Fibroblast of pulmonary artery (primary cell): ENCODE measurements around the gene PPHLN1.
A peak's percentile ranks its signal among the peaks of the same experiment; 100 is the strongest.
"Not testable (repeated sequence)": the region's sequence is repeated elsewhere in the genome, so short reads cannot be mapped to it uniquely, and the experiment has no call there.

Experiments
- DNase-seq: peaks from one replicate; pipeline ENCODE4 v3.0.0-alpha.2; 2010; ENCODE audit warnings: low read depth
- H3K4me3 ChIP-seq: replicated peaks from 2 replicates; pipeline ENCODE4 v1.5.1; 2011; ENCODE audit warnings: low read depth, mild to moderate bottlenecking, control low read depth, low read length, moderate library complexity
- TF ChIP-seq, protein P1 (sequence below): IDR thresholded peaks from 2 replicates; pipeline ENCODE4 v1.5.1; 2011; ENCODE audit warnings: mild to moderate bottlenecking, control low read depth, low read length, inconsistent platforms; ENCODE audit errors: missing control alignments

The PPHLN1 gene

DNA sequence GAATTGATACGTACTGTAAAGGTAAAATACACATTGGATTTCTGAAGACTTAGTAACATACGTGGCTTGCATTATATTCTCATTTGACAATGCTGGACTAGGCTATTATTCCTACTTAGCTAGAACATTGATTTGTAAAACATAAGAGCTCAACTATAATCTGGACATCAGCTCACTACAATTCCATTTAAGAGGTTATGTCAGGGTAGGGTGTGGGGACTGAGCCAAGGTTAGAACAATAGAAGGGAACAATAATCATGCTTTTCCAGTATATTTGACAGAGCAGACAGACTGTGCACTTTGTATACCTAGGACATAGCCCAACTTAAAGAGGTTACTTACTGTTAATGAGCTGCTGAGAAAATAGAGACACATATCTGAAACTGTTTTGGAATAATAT lies 10.9 kb upstream of the PPHLN1 start:
- H3K4me3 ChIP-seq, result no peak overlapping the region
- no peak for DNase-seq
- TF ChIP-seq, protein P1, sequence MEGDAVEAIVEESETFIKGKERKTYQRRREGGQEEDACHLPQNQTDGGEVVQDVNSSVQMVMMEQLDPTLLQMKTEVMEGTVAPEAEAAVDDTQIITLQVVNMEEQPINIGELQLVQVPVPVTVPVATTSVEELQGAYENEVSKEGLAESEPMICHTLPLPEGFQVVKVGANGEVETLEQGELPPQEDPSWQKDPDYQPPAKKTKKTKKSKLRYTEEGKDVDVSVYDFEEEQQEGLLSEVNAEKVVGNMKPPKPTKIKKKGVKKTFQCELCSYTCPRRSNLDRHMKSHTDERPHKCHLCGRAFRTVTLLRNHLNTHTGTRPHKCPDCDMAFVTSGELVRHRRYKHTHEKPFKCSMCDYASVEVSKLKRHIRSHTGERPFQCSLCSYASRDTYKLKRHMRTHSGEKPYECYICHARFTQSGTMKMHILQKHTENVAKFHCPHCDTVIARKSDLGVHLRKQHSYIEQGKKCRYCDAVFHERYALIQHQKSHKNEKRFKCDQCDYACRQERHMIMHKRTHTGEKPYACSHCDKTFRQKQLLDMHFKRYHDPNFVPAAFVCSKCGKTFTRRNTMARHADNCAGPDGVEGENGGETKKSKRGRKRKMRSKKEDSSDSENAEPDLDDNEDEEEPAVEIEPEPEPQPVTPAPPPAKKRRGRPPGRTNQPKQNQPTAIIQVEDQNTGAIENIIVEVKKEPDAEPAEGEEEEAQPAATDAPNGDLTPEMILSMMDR, result no peak

DNA sequence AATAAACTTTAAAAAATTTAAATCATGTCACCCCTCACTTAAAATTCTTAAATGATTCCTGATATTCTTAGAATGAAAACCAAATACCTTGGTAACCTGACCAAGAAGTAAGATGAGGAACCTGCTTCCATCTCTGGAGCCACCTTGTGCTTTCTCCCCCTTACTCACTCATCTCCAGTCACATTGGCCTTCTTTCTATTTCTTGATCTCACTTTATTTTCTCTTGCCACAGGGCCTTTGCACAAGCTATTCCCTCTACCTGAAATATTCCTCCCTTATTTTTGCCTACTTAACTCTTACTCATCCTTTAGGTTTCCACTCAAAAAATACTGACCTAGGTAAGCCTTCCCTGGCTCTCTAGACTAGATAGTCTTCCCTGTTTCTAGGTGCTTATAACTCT lies 5.2 kb upstream of the PPHLN1 start:
- DNase-seq, result no peak
- TF ChIP-seq, protein P1, result no peak
- H3K4me3 ChIP-seq, result no peak overlapping the region

DNA sequence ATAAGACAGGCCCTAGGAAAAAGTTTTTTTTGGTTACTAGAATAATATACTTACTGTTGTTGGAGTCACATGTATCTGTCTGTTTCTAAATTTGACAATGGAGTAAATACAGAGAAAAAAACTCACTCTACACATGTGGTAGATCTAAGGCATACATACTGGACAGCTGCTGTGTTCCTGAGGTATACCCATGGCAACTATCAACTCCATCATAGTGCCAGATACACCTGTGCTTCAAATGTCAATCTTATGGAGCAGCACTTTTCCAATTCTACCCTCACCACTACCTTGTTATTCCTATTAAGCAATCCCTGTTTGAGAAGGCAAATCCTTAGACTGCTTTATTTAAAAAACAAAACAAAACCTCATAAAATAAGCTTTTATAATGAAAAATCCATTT lies 3.4 kb upstream of the PPHLN1 start:
- no peak for DNase-seq
- no peak overlapping the region for H3K4me3 ChIP-seq
- TF ChIP-seq, protein P1, result no peak

DNA sequence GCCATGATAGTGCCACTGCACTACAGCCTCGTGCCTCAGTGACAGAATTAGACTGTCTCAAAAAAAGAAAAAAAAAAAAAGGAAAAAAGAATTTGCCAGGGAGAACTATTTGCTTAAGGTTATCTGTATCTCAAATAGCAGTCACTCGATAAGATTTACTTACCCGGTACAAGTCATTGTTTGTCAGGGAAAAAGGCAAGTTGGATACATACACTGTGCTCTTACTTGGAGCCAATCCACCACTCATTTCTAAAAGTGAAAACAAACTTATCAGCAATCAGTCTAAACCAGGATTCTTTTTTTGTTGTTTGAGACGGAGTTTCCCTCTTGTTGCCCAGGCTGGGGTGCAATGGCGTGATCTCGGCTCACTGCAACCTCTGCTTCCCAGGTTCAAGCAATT lies 2.1 kb upstream of the PPHLN1 start:
- TF ChIP-seq, protein P1, result no peak
- no peak for DNase-seq
- no peak overlapping the region for H3K4me3 ChIP-seq

DNA sequence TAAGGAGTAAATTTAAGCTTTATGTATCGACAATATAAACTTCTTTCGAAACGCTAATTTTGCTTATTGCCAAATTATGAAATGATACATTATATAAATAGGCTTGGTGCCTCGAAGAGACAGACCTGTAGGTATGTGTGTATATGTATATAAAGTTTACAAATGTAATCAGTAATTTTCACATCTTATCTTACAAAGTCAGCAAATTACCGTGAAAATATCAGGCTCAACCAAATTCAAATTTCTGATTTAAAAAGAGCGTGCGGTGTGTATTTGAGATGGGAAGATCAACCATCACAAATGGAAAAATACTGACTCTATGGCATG lies 678 bp upstream of the PPHLN1 start:
- no peak for DNase-seq
- TF ChIP-seq, protein P1, result no peak
- peak overlapping the region; percentile 82 for H3K4me3 ChIP-seq

DNA sequence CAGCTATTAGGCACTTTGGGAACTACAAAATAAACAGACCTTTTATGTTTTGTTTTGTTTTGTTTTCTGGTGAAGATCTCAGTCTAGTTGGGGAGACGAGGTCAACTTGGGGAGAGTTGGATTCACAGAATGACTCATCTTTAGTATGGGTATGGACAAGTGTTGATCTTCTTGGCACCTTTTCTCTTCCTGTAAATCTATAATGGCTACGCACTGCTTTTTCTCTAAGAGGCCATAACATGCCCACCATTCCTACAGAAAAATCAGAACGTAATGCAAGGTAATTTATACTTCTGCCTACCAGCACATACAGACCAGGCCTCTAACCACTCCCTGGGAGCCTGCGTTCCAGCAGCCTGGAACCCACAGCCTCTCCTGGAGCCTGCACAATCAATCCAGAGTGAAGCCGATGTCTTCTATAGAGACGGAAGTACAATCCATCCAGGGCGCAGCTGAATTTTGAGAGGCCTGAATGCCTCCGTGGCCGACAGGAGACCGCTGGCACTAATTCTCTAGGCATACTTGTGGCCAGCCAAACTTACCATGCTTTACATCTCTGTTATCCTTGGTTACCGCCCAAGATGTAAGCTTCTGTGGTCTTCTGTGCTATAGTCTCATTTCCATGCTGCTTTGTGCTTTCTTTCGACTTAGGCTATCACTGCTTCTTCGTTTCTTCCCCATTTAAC lies 717 bp downstream of the PPHLN1 start:
- H3K4me3 ChIP-seq, result peak overlapping the region; percentile 82
- TF ChIP-seq, protein P1, result no peak
- peak; percentile 27 for DNase-seq

DNA sequence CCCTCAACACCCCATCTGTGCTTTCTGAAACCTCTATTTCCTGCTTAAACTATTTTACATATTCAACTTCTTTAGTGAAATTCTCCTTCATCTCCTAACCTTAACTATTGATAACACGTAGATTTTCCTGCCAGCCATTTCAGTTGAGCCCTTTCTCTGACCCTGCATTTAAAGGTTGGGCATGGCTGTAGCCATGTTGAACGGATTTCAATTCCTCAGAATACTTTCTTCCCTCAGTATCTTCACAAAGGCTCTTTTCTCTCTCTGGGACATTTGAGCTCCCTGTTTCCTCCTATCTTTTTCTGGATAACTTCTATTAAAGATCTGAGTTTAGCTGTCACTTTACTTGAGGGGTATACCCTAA lies 1.2 kb downstream of the PPHLN1 start:
- H3K4me3 ChIP-seq, result peak overlapping the region; percentile 82
- DNase-seq, result no peak

DNA sequence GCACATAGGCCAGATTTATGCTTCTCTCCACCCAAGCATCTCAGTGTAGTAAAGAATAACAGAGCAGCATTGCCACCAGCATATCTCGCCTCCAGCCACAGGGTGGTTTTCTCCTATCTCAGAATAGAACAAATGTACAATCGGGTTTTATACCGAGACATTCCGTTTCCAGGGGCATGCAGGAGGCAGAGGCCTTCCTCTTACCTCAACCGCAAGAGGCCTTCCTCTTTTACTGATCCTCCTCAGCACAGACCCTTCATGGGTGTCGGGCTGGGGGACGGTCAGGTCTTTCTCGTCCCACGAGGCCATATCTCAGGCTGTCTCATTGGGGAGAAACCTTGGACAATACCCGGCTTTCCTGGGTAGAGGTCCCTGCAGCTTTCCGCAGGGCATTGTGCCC lies 4.1 kb downstream of the PPHLN1 start:
- H3K4me3 ChIP-seq, DNase-seq: not testable (repeated sequence)

More for the DNA sequence above, 1.2 kb downstream of the PPHLN1 start:
- TF ChIP-seq, protein P1, result no peak
